GM18873 (cell line): ENCODE data around the gene FERD3L.
"Not testable (repeated sequence)": the region's sequence is repeated elsewhere in the genome, so short reads cannot be mapped to it uniquely, and the experiment has no call there.

Experiments used
- ATAC-seq: cut with Tn5 transposase; IDR thresholded peaks from one replicate; pipeline ENCODE4 v1.9.1; 2021; ENCODE audit warnings: mild to moderate bottlenecking, moderate library complexity, moderate number of reproducible peaks; ENCODE audit not compliant: unreplicated experiment, low FRiP score

The FERD3L gene, protein sequence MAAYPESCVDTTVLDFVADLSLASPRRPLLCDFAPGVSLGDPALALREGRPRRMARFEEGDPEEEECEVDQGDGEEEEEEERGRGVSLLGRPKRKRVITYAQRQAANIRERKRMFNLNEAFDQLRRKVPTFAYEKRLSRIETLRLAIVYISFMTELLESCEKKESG

DNA sequence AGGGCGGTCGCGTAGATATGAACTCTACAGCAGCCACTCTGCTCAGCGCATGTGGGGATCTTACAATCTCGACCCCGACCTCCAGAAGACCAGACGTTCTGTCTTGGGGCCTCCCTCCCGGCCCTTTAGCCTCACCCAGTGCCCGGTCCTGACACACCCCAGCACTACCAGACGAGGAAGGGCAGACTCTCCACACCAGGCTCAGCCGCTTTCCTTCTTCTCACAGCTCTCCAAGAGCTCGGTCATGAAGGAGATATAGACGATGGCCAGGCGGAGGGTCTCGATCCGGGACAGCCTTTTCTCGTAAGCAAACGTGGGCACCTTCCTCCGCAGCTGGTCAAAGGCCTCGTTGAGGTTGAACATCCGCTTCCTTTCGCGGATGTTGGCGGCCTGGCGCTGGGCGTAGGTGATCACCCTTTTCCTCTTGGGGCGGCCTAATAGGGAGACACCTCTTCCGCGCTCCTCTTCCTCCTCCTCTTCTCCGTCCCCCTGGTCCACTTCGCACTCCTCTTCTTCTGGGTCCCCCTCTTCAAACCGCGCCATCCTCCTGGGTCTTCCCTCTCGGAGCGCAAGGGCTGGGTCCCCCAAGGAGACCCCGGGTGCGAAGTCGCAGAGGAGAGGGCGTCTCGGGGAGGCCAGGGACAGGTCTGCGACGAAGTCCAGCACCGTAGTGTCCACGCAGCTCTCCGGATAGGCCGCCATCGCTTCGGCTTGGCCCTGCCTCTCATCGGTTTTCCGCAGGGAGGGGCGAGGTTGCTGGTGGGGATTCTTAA lies at the start of gene FERD3L:
Gene FERD3L, minus strand, starts transcription at position 761 of the 773 bp plus-strand sequence. Its CDS starts 59 bp downstream, at position 702.
- ATAC-seq: no peak

DNA sequence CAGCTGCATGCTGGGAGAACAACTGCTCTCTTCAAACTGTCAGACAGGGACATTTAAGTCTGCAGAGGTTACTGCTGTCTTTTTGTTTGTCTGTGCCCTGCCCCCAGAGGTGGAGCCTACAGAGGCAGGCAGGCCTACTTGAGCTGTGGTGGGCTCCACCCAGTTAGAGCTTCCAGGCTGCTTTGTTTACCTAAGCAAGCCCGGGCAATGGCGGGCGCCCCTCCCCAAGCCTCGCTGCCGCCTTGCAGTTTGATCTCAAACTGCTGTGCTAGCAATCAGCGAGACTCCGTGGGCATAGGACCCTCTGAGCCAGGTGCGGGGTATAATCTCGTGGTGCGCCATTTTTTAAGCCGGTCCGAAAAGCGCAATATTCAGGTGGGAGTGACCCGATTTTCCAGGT lies 49.2 kb upstream of the FERD3L start:
- not testable (repeated sequence) for ATAC-seq

DNA sequence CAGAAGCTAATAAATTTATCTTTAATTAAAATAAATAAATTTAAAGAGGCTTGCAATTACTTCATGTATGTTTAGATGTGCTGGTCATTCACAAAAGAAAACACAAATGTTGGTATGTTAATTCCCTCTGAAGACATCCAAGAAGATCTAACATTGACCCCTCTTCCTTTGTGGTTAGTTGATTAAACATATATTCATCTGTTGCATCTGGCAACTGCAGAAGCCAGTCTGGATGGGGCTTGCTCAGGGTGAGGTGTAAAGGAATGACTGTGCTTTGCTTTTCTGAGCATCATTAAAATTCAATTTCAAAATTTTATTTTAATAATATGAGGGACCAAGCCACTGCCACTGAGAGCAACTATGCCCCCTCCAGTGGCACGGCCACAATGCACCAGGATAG lies 36.4 kb upstream of the FERD3L start:
- ATAC-seq: no peak

DNA sequence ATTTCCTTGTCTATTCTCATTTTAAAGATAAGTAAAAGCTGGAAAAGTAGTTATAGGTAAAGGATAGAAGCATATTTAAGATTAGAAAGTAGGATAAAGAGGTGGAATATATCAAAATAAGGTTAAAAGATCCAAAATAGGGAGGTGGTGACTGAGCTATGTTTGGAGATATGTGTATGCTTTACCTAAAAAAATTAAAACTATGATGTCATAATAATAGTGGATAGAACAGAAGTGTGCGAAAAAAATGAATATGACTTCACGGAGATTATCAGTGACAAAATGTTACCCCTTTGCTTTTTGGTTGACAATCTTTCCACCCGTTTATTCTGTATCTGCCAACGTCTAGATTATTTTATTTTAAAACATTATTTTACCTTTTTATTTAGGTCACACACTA lies 33.4 kb upstream of the FERD3L start:
- ATAC-seq: no peak

DNA sequence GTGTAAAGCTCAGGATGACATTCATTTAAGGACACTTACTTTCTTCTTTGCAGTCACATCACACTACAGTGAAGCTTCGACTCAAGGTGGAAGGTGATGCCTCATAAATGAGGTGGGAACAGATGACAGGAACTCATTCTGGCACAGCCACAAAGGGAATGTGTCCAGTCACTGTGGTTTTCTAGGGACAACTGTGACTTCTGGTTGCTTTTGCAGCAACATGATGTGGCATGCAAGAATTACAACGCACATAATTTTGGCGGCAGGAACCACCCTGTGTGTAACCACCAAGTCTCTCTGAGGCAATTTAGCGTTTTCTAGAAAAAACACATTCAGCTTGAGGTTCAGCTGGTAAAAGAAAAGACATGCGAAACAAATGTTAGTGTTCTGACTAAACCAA lies 32.0 kb upstream of the FERD3L start:
- ATAC-seq: no peak

DNA sequence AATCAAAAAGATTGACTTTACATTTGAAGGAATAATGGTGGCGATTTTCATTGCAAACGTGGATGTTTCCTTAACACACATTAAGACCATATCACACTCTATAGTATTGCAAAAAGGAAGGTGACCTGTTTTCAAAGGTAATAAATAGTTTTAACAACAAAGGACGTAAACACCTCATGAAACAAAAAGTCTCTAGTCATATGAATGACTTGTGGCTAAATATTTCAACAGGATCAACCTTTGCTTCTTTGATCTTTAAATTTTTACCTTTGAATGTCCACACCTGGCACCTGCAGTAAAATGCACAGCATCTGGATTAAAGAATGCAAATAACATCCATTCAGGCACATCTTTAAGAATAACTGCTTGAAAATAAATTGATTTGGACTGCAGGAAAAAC lies 30.0 kb upstream of the FERD3L start:
- ATAC-seq: no peak

DNA sequence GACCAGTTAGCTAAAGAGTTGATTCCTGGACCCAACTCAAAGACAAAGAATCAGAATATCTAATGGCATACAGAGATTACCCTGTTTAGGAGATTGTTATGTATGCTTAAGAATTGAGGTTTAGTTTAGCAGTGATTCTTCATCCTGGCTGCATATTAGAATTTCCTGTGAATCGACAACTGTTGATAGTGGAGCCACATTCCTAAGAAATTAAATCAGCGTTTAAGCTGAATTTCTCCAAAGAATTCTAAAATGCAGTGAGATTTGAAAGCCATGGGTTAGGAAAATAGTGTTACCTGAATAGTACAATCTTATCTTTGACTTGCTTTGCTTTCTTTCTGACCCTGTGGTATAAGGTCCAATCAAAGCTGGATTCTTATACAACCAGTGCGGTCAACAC lies 16.4 kb upstream of the FERD3L start:
- no peak for ATAC-seq

DNA sequence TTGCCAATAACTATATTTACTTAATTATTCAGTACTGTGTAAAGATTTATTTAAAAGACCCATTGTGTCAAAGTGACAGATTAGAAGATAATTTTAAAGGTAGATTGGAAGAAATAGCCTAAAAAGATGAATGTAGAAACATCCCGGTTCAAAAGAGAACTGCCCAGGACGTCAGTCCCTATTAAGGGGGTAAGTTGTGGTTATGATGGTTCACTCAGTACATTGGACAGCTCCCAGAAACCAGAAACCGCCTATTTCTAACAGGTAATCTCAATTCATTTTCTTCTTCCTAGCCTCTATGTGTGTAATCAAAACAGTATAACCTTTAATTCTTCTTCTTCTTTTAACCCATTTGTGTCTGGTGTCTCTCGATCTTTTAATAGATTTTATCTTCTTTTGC lies 1.5 kb upstream of the FERD3L start:
- no peak for ATAC-seq

DNA sequence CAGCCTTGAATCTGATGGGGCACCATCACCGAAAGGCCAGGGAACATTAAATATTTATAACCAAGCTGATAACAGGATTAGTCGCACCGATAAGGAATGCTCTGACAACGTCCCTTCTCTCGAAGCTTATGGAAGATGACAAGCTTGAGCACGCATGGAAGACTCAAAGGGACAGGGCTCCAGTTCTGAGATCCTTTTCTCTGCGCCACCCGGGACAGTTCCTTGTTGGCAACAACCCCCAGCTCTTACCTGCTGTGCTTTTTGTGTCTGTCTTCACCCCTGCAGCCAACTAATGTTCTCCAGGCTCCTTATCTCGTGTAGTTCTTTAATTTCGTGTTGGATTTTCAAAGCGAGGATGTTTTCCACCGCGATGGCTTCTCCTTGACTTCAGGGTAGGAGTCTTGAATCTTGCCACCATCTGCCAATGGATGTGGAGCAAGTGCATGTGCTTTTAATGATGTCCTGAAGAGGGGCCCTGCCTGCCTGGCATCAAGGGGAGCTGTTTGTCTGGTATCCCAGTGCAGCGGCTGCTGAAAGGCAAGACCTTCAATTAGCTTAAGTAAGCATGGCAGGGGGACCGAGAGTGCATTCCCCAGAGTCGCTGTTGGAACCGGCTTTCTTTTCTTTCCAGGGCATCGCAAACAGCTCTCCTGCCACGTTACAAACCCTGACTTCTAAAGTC lies 354 bp upstream of the FERD3L start:
- ATAC-seq: no peak

DNA sequence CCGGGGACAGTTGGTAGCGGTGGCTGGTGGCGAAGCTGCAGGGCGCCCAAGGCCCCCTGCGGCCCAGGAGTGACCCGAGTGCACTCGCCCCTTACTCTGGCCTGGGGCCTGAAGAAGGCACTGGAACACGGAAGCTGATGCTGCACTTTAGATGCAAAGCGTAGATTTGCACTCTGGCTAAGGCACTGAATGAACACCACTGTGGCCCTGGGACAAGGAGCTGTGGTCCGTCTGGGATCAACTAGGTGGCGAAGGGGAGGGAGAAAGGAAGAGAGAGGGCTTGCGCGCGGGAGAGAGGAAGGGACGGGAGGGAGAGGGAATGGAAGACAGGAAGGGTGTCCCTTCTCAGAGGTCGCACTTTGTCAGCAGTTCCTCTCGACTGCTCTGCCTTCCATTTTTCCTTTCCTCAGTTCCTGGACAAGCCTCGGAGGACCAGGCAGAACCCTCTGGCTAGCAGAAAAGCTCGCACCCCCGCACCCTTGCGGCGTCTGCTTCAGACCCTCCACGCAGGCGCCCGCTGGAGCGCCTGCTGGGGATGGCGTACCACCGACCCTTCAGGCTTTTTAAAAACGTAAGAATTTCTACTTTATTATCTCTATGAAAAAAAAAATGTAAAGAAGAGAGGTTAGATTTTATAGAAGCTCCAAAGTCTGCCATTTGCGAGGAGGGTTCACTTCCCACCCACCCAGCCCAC lies 1.2 kb downstream of the FERD3L start:
- no peak for ATAC-seq

DNA sequence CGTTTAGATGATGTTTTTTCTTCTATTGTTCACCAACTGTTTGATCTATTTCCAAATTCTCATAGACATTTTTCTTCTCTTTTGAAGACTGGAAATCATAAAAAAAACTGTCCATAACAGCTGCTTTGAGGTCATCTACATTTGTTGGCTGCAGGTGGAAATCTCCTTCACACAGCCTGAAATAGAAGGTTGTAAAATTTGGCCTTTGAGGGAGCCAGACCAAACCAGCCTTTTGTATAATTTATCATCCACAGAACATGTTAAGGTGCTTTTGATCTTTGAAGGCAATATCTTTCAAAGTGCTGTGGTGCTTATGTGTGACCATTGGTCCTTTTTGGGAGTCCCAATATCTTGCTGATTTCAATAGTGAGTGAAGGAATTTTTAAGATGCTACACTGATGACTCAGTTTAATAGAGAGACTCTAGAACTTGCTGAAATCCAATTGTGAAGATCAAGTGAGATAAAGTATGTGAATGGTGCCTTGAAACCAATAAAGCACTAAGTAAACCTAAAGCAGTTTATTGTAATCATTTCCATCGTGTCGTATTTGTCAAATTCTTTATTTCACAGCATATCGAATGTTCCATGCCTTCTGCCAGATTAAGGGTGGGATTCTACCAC lies 5.4 kb downstream of the FERD3L start:
- no peak for ATAC-seq

DNA sequence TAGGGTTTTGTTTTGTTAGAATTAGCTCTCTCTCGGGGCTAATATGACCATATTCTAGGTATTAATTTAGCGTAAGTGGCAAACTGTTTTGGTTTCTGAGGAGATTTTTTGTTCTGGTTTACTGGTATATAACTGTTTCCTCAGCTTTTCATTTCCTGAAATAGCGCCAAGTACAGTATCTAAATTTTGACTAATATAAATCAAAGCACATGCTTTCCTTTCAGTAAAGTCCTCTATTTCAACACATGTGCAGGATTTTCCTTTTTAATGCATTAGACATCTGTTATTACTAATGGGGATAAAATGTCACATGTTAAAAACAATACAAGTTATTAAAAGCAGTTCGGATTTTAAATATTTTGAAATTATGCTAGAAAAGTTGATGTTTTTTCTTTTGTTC lies 11.3 kb downstream of the FERD3L start:
- ATAC-seq: no peak

DNA sequence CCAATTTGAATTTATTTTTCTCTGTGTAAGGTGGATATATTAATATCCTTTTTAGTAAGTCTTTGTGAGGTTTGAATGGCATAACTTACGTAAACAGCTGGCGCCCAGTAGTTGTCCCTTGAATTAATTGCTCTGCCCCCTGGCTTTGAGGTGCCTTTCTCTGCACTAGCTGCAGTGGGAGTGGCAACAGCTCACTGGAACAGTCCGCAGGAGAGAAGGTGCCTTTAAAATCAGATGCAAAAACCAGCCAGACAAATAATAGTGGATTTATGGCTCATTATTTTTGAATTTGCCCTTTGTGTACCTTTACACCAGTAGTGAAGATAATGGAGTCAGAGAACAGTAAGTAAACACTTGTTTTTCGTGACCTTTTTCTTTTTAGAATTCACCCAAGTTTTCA lies 11.8 kb downstream of the FERD3L start:
- ATAC-seq: no peak

DNA sequence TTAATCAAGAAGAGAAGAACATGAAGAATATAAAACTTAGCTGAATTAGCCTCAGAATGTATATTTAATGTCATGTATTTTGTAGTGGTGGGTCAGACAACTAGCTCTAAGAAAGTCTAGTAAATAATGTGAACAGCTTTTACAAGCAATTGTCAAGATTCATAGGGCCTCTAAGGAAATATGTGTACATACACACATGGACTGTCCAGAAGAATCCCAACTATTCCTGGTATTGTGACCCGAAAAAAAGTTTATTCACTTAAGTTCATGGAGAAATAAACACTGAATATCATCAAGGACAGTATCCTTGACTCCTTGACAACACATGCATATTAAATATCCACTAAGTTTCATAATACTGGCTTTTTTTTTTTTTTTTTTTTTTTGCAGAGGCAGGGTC lies 16.4 kb downstream of the FERD3L start:
- no peak for ATAC-seq

DNA sequence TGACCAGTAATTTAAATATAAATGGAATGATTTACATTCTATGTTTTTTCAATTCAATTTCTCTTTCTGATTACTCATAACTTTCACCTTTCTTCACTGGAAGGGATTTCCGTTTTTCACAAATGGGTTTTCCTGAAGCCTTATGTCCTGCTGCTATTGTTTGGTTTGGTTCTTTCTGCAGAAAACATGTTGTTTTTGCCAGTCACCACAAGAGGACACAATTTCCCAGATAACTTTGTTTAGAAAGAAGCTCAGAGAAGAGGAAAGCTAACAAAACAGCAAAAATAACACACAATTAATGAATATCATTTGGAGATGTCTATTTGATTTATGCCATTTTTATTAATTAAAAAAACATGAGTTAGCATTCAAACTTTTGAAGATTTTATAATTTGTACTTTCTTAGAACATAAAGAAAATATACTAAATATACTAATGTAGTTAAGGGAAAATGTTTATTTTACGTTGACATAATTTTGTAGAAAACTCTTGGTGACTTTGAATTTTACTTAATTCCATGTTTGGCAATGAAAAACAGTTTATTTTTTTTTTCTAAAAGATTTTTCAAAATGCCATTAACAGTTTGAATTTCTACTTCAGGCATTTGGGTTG lies 23.1 kb downstream of the FERD3L start:
- ATAC-seq: no peak

DNA sequence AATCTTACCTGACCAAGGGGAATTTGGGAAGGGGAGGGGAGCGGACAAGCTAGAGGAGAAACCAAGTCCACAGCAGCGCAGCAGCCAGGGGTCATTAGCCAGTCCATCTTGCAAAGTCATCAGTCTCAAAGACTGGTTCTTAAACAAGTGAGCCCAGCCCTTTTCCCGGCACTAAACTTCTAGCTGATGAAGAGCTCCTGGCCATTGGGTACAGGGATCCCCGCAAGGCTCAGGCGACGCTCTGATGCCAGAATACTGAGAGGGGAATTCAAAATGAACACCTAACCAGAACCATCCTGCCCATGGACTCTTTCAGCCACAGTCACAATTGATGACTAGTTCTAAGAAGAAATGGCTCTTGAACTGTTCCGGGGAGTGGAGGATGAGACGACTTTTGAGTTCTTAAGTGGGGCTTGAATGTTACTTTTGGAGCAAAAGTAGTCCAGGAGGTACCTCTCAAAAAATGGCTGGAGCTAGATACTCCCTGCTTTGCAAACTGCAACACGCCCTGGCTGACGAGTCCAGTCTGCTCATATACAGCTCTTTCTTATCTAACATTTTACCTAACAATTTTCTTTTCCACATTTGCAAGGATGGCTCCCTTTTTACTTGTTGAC lies 25.2 kb downstream of the FERD3L start:
- no peak for ATAC-seq

DNA sequence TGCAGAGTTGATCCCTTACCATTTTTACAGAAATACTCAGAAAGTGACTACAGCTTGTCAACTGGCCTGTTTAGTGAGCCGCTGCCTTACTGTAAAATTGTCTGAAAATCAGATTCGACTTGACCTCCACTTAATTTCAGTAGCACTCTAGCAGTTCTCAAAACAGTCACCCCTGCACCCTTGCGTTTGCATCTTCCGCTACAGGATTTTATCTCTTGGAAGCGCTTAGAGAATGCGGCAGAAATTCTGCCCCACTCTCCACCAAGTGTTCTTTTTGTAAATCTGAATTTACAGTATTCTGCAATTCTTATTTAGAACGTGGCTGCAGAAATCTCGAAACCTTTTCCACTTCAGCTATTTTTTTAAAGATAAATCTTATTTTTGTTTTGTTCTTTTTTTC lies 25.8 kb downstream of the FERD3L start:
- ATAC-seq: no peak

DNA sequence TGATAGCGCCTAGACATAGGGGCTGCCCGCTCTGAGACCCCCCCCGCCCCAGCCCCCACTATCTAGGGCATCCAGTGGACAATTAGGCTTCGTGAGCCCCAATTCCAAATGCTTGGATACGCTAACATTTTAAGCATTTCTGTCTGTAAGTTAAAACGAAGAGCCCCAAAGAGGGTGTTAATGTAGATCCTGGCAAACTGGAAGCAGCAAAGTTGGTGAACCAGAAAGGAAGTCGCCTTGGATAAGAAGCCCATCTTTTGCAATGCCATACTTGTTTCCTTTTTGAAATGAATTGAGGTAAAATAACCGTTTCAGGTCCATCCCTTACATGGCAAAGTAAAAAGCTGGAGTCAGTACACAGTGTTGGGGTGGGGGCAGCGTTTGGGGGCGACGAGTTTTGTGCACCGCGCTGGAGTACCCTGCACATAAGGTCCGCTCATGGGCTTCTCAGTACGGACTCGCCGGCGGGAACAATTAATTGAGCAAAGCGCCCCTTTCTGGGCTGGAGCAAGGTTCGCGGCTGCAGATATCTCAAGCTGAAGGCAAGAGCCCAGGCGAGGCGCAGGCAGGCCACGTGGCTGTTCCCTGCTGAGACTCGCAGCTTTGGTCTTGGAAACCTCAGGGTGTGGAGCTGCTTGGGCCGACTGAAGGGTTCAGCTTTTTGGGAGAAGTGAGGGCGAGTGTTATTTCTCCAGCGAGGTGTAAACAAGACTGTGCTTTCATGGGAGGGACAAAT lies 26.4 kb downstream of the FERD3L start:
- ATAC-seq: no peak

DNA sequence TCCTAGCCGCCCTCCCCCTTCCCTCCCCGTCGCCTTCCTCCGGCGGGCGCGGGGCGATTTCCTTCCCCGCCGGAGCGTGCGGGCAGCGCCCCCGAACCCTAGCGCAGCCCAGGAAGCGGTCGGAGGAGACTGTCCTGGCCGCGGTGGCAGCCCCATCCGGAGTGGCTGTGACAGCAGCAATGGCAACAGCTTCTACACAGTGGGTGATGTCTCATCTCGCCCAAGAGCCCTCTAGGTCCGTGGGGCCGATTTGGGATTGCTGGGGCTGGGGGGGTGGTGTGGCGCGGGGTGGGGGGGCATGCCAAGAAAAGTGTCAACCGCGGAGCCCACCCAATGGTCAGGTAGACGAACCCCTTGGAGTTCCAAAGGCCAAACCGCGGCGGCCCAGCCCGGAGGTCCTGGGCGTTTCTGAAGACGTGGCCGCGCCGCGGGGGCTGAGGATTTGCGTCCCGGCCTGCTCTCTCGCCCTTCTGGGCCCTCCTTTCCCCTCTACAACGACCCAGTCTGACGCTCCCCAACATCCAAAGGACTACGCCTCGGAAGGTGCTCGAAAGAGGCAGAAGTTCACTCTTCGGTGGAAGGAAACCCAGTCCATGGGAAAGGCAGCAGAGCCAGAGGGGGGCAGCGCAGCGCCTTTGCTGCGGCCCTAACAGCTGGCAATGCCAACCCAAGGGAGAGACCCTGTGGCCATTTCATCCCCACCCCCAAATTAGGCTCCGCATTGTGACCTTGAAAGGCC lies 27.2 kb downstream of the FERD3L start:
- no peak for ATAC-seq
